Left kidney (tissue), 2 donors: ENCODE data around the gene SPTB. TPM values are rescaled to one million over a fixed set of nuclear protein-coding genes. Genes with fewer than 3 reads are reported as not detected.

Source experiments
- DNase-seq: peaks from one replicate; pipeline ENCODE4 v3.0.0-alpha.2; 2013
- polyA plus RNA-seq: library from polyadenylated mRNA; unstranded; fragments of 120-200 nt; gene quantifications from one replicate; pipeline ENCODE4 v1.2.1, GENCODE V29; 2013; ENCODE audit not compliant: insufficient read length

SPTB gene
- polyA plus RNA-seq, 1 donor, result 15.4 TPM

GRCh38 chr14:64765740-64766302 lies 113.9 kb downstream of the SPTB start:
- no peak for DNase-seq

GRCh38 chr14:64764641-64765520 lies 114.8 kb downstream of the SPTB start:
- DNase-seq, result peak; percentile 86

- DNase-seq, result no peak
These were observed 115.7 kb downstream of the SPTB start for GRCh38 chr14:64763801-64764621.

- DNase-seq, result no peak
These were observed 116.5 kb downstream of the SPTB start for GRCh38 chr14:64763085-64763782.

GRCh38 chr14:64762044-64763034 lies 117.4 kb downstream of the SPTB start:
- peak; percentile 93 for DNase-seq

GRCh38 chr14:64761441-64762043 lies 118.2 kb downstream of the SPTB start:
- no peak for DNase-seq

GRCh38 chr14:64760916-64761315 lies 118.8 kb downstream of the SPTB start:
- no peak for DNase-seq

GRCh38 chr14:64760146-64760755 lies 119.5 kb downstream of the SPTB start:
- no peak for DNase-seq

GRCh38 chr14:64759555-64759938 lies 120.2 kb downstream of the SPTB start:
- no peak for DNase-seq

GRCh38 chr14:64758691-64759554 lies 120.8 kb downstream of the SPTB start:
- DNase-seq, result no peak

GRCh38 chr14:64758025-64758521 lies 121.6 kb downstream of the SPTB start:
- no peak for DNase-seq

GRCh38 chr14:64757601-64758000 lies 122.1 kb downstream of the SPTB start:
- DNase-seq, result no peak

GRCh38 chr14:64756712-64757111 lies 123.0 kb downstream of the SPTB start:
- no peak for DNase-seq

- no peak for DNase-seq
These were observed 123.9 kb downstream of the SPTB start for GRCh38 chr14:64755781-64756221.

- no peak for DNase-seq
These were observed 125.0 kb downstream of the SPTB start for GRCh38 chr14:64754685-64755084.

- no peak for DNase-seq
These were observed 125.7 kb downstream of the SPTB start for GRCh38 chr14:64753999-64754398.

GRCh38 chr14:64753374-64753773 lies 126.3 kb downstream of the SPTB start:
- DNase-seq, result no peak

GRCh38 chr14:64752909-64753308 lies 126.8 kb downstream of the SPTB start:
- no peak for DNase-seq
